HG03060 (cell line): ENCODE results near the gene PRDX2.
"Not testable (repeated sequence)": the region's sequence is repeated elsewhere in the genome, so short reads cannot be mapped to it uniquely, and the experiment has no call there.

Source experiments
- ATAC-seq: cut with Tn5 transposase; IDR thresholded peaks from one replicate; pipeline ENCODE4 v1.9.1; 2021; ENCODE audit warnings: low read depth, moderate number of reproducible peaks; ENCODE audit not compliant: unreplicated experiment

The PRDX2 gene

GRCh38 chr19:12801466-12802266 lies at the start of gene PRDX2, which contains the start of gene THSD8:
PRDX2 (minus strand) TSS chr19:12801800; CDS start chr19:12801261, 539 bp downstream.
THSD8 (plus strand) TSS chr19:12802069; CDS start chr19:12802072, 3 bp downstream.
- no peak for ATAC-seq

- no peak for ATAC-seq
Observed at GRCh38 chr19:12847159-12848139, 45.8 kb upstream of the PRDX2 start.

GRCh38 chr19:12846613-12847012 lies 45.0 kb upstream of the PRDX2 start:
- ATAC-seq: not testable (repeated sequence)

GRCh38 chr19:12843999-12844732 lies 42.6 kb upstream of the PRDX2 start:
- ATAC-seq: no peak

DNA sequence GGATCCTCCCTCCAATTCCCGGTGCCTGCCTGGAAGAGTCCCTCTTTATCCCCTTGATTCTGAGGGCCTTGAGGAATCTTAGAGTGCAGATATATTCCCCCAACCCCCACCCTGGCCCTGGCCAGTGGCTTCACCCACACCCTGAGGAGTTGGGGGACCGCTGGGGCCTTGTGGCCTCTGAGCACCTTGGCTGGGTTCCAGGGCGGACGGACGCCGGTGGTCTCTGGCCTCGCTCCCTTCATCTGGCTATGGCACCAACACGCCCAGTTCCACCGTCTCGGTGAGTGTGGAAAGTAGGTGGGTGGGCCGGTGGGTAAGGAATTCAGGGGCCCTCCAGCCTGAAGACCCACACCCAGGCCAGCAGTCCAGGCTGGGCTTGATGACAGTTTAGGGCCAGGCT lies 41.7 kb upstream of the PRDX2 start:
- ATAC-seq: no peak

GRCh38 chr19:12842511-12842910 lies 40.9 kb upstream of the PRDX2 start:
- no peak for ATAC-seq

- no peak for ATAC-seq
Observed at GRCh38 chr19:12841094-12841493, 39.5 kb upstream of the PRDX2 start.

GRCh38 chr19:12840091-12841079 lies 38.8 kb upstream of the PRDX2 start:
- no peak for ATAC-seq

DNA sequence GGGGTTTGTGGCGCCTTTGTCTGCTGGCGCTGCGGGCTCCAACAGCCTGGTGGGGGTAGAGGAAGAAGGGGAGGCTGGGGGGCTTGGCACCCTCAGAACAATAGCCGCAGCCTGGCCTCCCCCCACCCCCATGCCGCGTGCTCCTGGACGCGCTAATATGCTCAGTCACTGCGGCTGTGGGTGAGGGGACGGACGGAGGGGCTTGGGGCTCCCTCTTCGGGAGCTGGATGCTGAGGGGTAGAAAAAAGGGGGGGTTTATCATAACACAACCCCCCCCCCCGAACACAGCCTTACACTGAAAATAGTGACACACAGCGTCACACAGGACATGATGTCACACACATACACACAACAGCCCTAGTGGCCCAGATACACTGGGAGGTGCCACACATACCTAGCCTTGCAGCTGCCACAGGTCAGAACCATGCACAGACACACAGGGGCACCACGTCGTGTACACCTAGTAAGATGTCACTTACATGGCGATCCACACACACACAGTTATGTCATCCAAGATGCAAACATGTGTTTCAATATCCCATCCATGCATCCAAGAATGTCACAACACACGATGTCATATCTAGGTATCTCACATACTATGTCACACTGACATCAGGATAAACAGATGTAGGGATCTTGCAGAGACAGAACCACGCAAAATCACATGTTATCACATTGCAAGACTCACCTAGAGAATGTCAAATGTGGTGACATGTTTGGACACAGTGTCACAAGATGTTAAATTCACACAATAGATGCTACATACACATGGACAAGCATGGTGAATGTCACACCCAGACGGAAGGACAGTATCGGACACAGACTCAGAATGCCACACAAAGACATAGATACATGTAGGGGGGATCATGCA lies 37.5 kb upstream of the PRDX2 start:
- ATAC-seq: no peak

DNA sequence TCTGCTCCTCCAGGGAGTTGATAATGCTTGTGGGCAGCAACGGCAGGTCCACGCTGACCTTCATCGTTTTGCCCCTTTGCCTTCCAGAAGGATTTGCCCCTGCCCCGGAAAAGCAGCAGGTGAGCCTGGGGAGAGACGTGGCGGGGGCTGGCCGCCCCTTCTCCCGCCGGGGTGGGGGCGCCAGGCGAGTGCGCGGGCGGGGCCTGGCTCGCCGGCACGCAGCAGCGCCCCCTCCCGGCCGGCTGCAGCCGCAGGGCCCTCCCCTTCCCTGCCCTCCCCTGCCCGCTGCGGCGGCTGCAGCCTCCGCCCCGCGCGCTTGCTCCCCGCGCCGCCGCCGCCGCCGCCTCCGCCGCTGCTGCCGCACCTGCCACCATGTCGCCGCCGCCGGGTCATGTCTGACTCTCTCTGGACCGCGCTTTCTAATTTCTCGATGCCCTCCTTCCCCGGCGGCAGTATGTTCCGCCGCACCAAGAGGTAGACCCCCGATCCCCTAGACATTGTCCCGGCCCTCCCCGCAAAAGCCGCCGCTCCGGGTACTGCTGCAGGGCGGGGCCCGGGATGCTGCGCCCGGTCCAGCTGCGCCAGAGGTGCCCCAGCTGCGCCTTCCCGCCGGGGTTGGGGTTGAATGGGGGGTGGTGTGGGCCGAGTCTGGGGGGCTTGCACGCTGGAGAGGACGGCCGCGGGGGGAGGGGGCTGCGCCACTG lies 36.7 kb upstream of the PRDX2 start, which contains the start of gene MAST1:
Gene MAST1, plus strand, starts transcription at position 334 of the 704 bp plus-strand sequence. Its CDS starts 58 bp downstream, at position 392.
- ATAC-seq: no peak

DNA sequence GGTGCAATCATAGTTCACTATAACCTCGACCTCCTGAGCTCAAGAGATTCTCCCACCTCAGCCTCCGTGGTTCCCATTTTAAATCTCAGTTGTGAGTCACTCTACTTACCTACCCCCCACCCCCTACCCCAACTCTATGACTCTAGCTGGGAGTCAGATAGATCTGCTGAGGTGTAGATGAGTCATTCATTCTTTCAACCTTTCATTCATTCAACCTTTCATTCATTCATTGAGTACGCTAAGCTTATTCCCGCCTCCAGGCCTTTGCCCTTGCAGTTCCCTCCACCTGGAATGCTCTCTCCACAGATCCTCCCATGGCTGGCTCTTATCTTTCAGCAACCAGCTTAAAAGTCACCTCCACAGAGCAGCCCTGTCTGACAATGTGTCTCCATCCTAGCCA lies 35.6 kb upstream of the PRDX2 start:
- ATAC-seq: no peak

DNA sequence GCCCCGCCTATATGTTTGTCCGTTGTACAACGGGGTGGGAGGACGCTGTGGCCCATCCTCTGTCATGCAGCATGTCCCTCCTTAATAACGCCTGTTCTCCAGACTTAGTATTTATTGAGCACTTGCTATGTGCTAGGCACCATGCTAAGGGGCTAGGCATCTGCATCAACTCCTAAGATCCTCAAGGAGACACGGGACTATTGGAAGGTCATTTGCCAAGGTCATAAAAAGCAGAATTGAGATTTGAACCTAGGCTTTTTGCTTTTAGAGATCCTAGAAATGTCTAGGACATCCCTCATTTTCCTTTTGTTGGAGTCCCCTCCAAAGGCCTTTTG lies 34.9 kb upstream of the PRDX2 start:
- ATAC-seq: no peak

DNA sequence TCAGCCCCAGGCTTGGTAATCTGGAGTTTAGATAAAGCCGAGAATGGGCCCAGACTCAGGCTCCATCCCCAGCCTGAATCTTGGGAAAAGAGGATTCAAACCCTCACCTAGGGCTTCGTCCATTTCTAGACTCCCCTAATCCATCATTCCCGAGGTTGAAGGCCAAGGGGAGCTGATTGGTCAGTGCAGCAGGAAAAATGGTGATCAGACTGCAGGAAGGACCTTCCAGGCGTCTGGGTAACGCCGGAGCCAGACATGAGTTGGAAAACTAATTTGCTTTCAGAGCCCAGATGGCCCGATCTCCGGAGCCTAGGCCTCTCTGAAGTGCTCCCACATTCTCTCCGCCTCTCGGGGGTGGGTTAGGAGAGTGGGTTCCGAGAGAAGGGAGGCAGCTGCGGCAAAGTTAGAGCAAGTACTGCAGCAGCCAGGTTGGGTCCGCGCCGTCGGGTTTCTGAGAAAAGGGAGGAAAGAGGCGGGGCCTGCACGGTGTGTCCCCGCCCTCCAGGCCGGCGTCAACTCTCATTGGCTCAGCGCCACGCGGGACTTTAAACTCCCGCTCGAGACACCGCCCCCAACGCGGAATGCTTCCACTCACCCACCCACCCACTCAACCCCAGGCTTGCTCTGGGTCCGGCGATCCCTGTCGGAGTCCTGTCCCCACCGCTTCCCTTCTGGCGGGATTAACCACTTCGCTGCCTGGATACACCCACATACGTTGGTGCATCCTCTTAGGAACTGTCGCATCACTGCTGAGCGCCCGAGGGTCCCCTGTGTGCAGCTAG lies 33.6 kb upstream of the PRDX2 start:
- no peak for ATAC-seq

DNA sequence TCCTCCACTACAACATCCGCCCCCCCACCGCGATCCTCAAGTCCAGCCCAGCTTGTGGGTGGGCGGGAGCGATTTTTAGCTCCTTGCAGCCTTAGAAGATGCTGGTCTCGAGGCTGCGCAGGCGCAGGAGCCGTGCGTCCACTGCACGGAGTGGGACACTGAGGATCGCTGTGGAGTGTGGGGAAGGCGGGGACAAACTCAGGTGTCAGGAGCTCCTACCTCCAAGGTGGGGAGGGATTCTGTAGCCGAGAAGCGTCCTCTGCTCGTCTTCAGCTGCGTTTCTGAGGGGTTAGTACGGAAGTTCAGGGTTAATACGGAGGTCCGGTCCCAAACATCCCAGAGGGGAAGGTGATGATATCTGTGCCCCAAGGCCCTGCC lies 33.0 kb upstream of the PRDX2 start, which contains the start of gene RTBDN:
Gene RTBDN, minus strand, starts transcription at position 14 of the 378 bp plus-strand sequence. CDS start 4,600 bp downstream, outside the sequence.
- ATAC-seq: no peak

GRCh38 chr19:12833738-12834565 lies 32.4 kb upstream of the PRDX2 start:
- ATAC-seq: no peak

GRCh38 chr19:12833418-12833737 lies 31.8 kb upstream of the PRDX2 start:
- ATAC-seq: no peak
